GM21529 (cell line): Measurements from ENCODE around the gene TDP2.

ENCODE experiments used
- ATAC-seq: cut with Tn5 transposase; IDR thresholded peaks from one replicate; pipeline ENCODE4 v1.9.1; 2021; ENCODE audit not compliant: unreplicated experiment

Gene TDP2

GRCh38 chr6:24666641-24667377 lies at the start of gene TDP2, which contains the start of gene ACOT13:
Gene TDP2, minus strand, starts transcription at chr6:24666899. Its CDS starts 37 bp downstream, at chr6:24666862.
Gene ACOT13, plus strand, starts transcription at chr6:24667077. Its CDS starts 187 bp downstream, at chr6:24667264.
- ATAC-seq = peak; percentile 93

- no peak for ATAC-seq
Measured at GRCh38 chr6:24710519-24711303, 44.0 kb upstream of the TDP2 start.

GRCh38 chr6:24709014-24709711 lies 42.5 kb upstream of the TDP2 start:
- ATAC-seq = no peak

GRCh38 chr6:24708612-24709011 lies 41.9 kb upstream of the TDP2 start:
- no peak for ATAC-seq

- no peak for ATAC-seq
Measured at GRCh38 chr6:24704468-24704867, 37.8 kb upstream of the TDP2 start.

GRCh38 chr6:24702720-24703282 lies 36.1 kb upstream of the TDP2 start:
- ATAC-seq = no peak

GRCh38 chr6:24699521-24700359 lies 33.0 kb upstream of the TDP2 start:
- no peak for ATAC-seq

GRCh38 chr6:24696097-24696496 lies 29.4 kb upstream of the TDP2 start:
- ATAC-seq = no peak

- peak; percentile 63 for ATAC-seq
Measured at GRCh38 chr6:24695635-24696034, 28.9 kb upstream of the TDP2 start.

- no peak for ATAC-seq
Measured at GRCh38 chr6:24694198-24694597, 27.5 kb upstream of the TDP2 start.

GRCh38 chr6:24692848-24693592 lies 26.3 kb upstream of the TDP2 start:
- ATAC-seq = no peak

- no peak for ATAC-seq
Measured at GRCh38 chr6:24692415-24692814, 25.7 kb upstream of the TDP2 start.

GRCh38 chr6:24692003-24692402 lies 25.3 kb upstream of the TDP2 start:
- ATAC-seq = no peak

- ATAC-seq = no peak
Measured at GRCh38 chr6:24691550-24691949, 24.9 kb upstream of the TDP2 start.

- ATAC-seq = no peak
Measured at GRCh38 chr6:24690593-24690992, 23.9 kb upstream of the TDP2 start.

- ATAC-seq = no peak
Measured at GRCh38 chr6:24689964-24690363, 23.3 kb upstream of the TDP2 start.

- no peak for ATAC-seq
Measured at GRCh38 chr6:24686946-24687345, 20.2 kb upstream of the TDP2 start.

- no peak for ATAC-seq
Measured at GRCh38 chr6:24686408-24686807, 19.7 kb upstream of the TDP2 start.
